HepG2 (cell line): Measurements from ENCODE around the gene NOVA2. TPM values are rescaled to one million over a fixed set of nuclear protein-coding genes. Genes with fewer than 3 reads are reported as not detected.

ENCODE experiments used
- BCLAF1 ChIP-seq: fragments of 450-650 bp; IDR thresholded peaks from 2 replicates; pipeline ENCODE4 v1.6.1; 2017; ENCODE audit warnings: mild to moderate bottlenecking
- KDM3A ChIP-seq: IDR thresholded peaks from 2 replicates; pipeline ENCODE4 v1.6.1; 2018; ENCODE audit warnings: low read depth, missing compliant biosample characterization
- MTF2 ChIP-seq: sonication (generic); formaldehyde crosslinking; IDR thresholded peaks from 2 replicates; pipeline ENCODE4 v1.5.0; 2020; ENCODE audit warnings: missing genetic modification reagents, borderline replicate concordance
- ONECUT2 ChIP-seq: sonication (generic); formaldehyde crosslinking; IDR thresholded peaks from 2 replicates; pipeline ENCODE4 v1.4.0; 2020; ENCODE audit warnings: missing genetic modification reagents
- PITX1 ChIP-seq: sonication (generic); formaldehyde crosslinking; IDR thresholded peaks from 2 replicates; pipeline ENCODE4 v1.5.1; 2020; ENCODE audit warnings: mild to moderate bottlenecking, missing genetic modification reagents
- RBM22 ChIP-seq: fragments of 200-400 bp; formaldehyde crosslinking; optimal IDR thresholded peaks from 2 replicates; pipeline ENCODE3; 2017; ENCODE audit warnings: mild to moderate bottlenecking, low read length, moderate library complexity
- RFXANK ChIP-seq: IDR thresholded peaks from 2 replicates; pipeline ENCODE4 v1.6.1; 2016
- TEF ChIP-seq: sonication (generic); formaldehyde crosslinking; IDR thresholded peaks from 2 replicates; pipeline ENCODE4 v1.5.0; 2020; ENCODE audit warnings: missing genetic modification reagents
- TMF1 ChIP-seq: sonication (generic); formaldehyde crosslinking; IDR thresholded peaks from 2 replicates; pipeline ENCODE4 v1.8.1; 2022; ENCODE audit warnings: low read depth, missing genetic modification reagents
- ZFP91 ChIP-seq: sonication (generic); formaldehyde crosslinking; IDR thresholded peaks from 2 replicates; pipeline ENCODE4 v1.9.0; 2022; ENCODE audit warnings: missing genetic modification reagents, mild to moderate bottlenecking, borderline replicate concordance
- ZNF280D ChIP-seq: sonication (generic); formaldehyde crosslinking; IDR thresholded peaks from 2 replicates; pipeline ENCODE4 v1.5.1; 2020; ENCODE audit warnings: mild to moderate bottlenecking, missing genetic modification reagents
- ZNF367 ChIP-seq: sonication (generic); formaldehyde crosslinking; IDR thresholded peaks from 2 replicates; pipeline ENCODE4 v1.4.0; 2020; ENCODE audit warnings: missing genetic modification reagents, borderline replicate concordance
- ZNF619 ChIP-seq: sonication (generic); formaldehyde crosslinking; IDR thresholded peaks from 2 replicates; pipeline ENCODE4 v1.4.0; 2020; ENCODE audit warnings: mild to moderate bottlenecking, missing genetic modification reagents
- ZSCAN12 ChIP-seq: sonication (generic); formaldehyde crosslinking; IDR thresholded peaks from 2 replicates; pipeline ENCODE4 v1.9.0; 2021; ENCODE audit warnings: mild to moderate bottlenecking, missing genetic modification reagents
- ZSCAN31 ChIP-seq: sonication (generic); formaldehyde crosslinking; IDR thresholded peaks from 2 replicates; pipeline ENCODE4 v1.5.0; 2020; ENCODE audit warnings: low read depth, mild to moderate bottlenecking, missing genetic modification reagents
- polyA plus RNA-seq, 8 experiments: library from polyadenylated mRNA; depleted of rRNA in 3 of 8; stranded (reverse) in 7 of 8; unstranded in 1 of 8; fragments of >200 nt; fragmentation: Illumina TruSeq in 4 of 8; extraction: Trizol in 4 of 8; gene quantifications; 2 replicates each; pipeline versions ENCODE4 v1.2.1 to v1.2.3, GENCODE V29; 2011 to 2016; ENCODE audit warnings: low read depth in 4 of 8, missing spikeins in 1 of 8, mixed read lengths in 1 of 8; ENCODE audit not compliant: insufficient read depth in 1 of 8
- total RNA-seq, 5 experiments: library from RNA; depleted of rRNA; stranded (reverse); fragments of >200 nt; fragmentation: Illumina TruSeq; extraction: Trizol; gene quantifications; 2 replicates each; pipeline ENCODE4 v1.2.3, GENCODE V29; 2016; ENCODE audit warnings: low read depth in 1 of 5
- TF ChIP-seq, protein P1 (sequence below): sonication (generic); formaldehyde crosslinking; IDR thresholded peaks from 2 replicates; pipeline ENCODE4 v1.4.0; 2020; ENCODE audit warnings: mild to moderate bottlenecking, missing genetic modification reagents, borderline replicate concordance

NOVA2 gene
- total and polyA plus RNA-seq, 2 of the 13 experiments (the other 11 are each of a cell fraction or from before 2014, with no cell fraction given) = not detected

DNA sequence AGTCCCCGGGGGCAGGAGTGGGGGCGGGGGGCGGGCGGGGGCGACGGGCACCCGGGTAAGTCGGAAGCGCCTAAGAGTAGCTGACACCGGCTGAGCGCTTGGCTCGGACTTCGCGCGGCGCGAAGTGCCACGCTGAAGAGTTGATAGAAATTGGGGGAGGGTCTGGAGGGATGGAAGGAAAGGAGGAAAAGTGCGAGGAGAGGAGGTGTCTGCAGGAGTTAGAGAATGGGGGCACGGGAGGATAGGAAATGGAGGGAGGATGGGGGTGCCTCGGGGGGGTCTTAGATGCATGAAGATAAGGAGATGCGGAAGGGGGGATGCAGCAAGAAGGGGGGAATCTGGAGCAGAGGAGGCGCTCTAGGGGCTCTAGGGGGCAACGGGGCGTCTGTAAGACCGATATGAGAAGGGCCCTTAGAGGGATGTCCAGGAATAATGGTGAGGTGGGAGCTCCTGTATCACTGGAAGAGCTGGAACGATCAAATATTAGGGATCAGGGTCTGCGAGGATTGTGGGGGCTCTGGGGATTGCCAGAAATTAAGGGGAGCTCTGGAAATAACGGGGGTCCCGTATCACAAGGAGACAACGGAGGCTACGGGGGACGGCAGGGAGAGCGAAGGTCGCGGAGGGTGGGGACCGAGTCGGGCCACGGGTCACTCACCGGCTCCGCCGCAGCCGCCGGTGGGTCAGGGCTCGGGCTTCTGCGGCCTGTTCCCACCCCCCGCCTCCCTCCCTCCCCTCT lies 71.6 kb downstream of the NOVA2 start, which contains the start of gene MYPOP (continued):
- no peak for TF ChIP-seq MTF2 (CRISPR knock-in tag)
- TF ChIP-seq, protein P1, sequence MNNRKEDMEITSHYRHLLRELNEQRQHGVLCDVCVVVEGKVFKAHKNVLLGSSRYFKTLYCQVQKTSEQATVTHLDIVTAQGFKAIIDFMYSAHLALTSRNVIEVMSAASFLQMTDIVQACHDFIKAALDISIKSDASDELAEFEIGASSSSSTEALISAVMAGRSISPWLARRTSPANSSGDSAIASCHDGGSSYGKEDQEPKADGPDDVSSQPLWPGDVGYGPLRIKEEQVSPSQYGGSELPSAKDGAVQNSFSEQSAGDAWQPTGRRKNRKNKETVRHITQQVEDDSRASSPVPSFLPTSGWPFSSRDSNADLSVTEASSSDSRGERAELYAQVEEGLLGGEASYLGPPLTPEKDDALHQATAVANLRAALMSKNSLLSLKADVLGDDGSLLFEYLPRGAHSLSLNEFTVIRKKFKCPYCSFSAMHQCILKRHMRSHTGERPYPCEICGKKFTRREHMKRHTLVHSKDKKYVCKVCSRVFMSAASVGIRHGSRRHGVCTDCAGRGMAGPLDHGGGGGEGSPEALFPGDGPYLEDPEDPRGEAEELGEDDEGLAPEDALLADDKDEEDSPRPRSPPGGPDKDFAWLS (CRISPR knock-in tag) = no peak
- TF ChIP-seq RBM22 = no peak
- TF ChIP-seq ZSCAN12 = no peak
- no peak for TF ChIP-seq KDM3A
- no peak for TF ChIP-seq TEF
- TF ChIP-seq RFXANK (CRISPR knock-in tag) = no peak
- no peak for TF ChIP-seq ZSCAN31 (CRISPR knock-in tag)
- no peak for TF ChIP-seq ONECUT2 (CRISPR knock-in tag)
- no peak for TF ChIP-seq ZNF619 (CRISPR knock-in tag)
- TF ChIP-seq BCLAF1 = no peak
- TF ChIP-seq TMF1 (CRISPR knock-in tag) = no peak
- TF ChIP-seq ZFP91 (CRISPR knock-in tag) = no peak
- no peak for TF ChIP-seq ZNF280D (CRISPR knock-in tag)
- no peak for TF ChIP-seq ZNF367 (CRISPR knock-in tag)
- 0 out of 2 replicates have a peak, but pooled peaks have one; percentile 11 for TF ChIP-seq PITX1 (CRISPR knock-in tag)
